Neural cell (in vitro differentiated cells): ENCODE results near the gene RPS24. TPM values are rescaled to one million over a fixed set of nuclear protein-coding genes. Genes with fewer than 3 reads are reported as not detected.

Experiments
- H2AFZ ChIP-seq: fragments of 200-600, 300-800 bp; sonication (generic), shearing (Covaris generic); 2 replicates; pipeline ENCODE4 v1.6.0; 2014; ENCODE audit warnings: low read depth, mild to moderate bottlenecking, antibody characterized with exemption, low read length, moderate library complexity
- H3F3A ChIP-seq: fragments of 200-600 bp; shearing (Covaris generic); 2 replicates; pipeline ENCODE4 v1.6.1; 2016; ENCODE audit warnings: mild to moderate bottlenecking, moderate library complexity, mixed read lengths, antibody characterized with exemption, low read length; ENCODE audit not compliant: insufficient read depth, poor library complexity, severe bottlenecking
- H3K27ac ChIP-seq: fragments of 200-600, 300-800 bp; sonication (generic), shearing (Covaris generic); 2 replicates; pipeline ENCODE4 v1.5.1; 2014; ENCODE audit warnings: mild to moderate bottlenecking, low read length, moderate library complexity
- H3K27me3 ChIP-seq: fragments of 300-800, 200-600 bp; sonication (generic), shearing (Covaris generic); 2 replicates; pipeline ENCODE4 v1.6.0; 2014; ENCODE audit warnings: mild to moderate bottlenecking, low read depth, low read length, moderate library complexity; ENCODE audit not compliant: insufficient read depth
- H3K36me3 ChIP-seq: fragments of 300-800, 200-600 bp; sonication (generic), shearing (Covaris generic); 2 replicates; pipeline ENCODE4 v1.5.1; 2014; ENCODE audit warnings: mild to moderate bottlenecking, antibody characterized with exemption, low read length, moderate library complexity; ENCODE audit not compliant: insufficient read depth
- H3K4me2 ChIP-seq: fragments of 300-800, 200-600 bp; sonication (generic), shearing (Covaris generic); 2 replicates; pipeline ENCODE4 v1.6.0; 2014; ENCODE audit warnings: mild to moderate bottlenecking, low read length
- H3K4me3 ChIP-seq: fragments of 300-800, 200-600 bp; sonication (generic), shearing (Covaris generic); 2 replicates; pipeline ENCODE4 v1.5.1; 2014; ENCODE audit warnings: mild to moderate bottlenecking, low read length, moderate library complexity
- H3K79me2 ChIP-seq: fragments of 200-600 bp; shearing (Covaris generic); replicated peaks from 2 replicates; pipeline ENCODE4 v1.6.0; 2014; ENCODE audit warnings: mild to moderate bottlenecking, low read length, moderate library complexity; ENCODE audit not compliant: insufficient read depth
- H3K9ac ChIP-seq: fragments of 300-800, 200-600 bp; sonication (generic), shearing (Covaris generic); 2 replicates; pipeline ENCODE4 v1.6.1; 2016; ENCODE audit warnings: mild to moderate bottlenecking, low read length, mixed read lengths
- H3K9me2 ChIP-seq: fragments of 200-600 bp; shearing (Covaris generic); 2 replicates; pipeline ENCODE4 v1.6.1; 2016; ENCODE audit warnings: mild to moderate bottlenecking, low read length, mixed read lengths; ENCODE audit not compliant: insufficient read depth
- H3K9me3 ChIP-seq: fragments of 200-600, 300-800 bp; sonication (generic), shearing (Covaris generic); 2 replicates; pipeline ENCODE4 v1.6.1; 2016; ENCODE audit warnings: mild to moderate bottlenecking, mixed run types, low read length, moderate library complexity, mixed read lengths
- H4K20me1 ChIP-seq: fragments of 200-600 bp; shearing (Covaris generic); 2 replicates; pipeline ENCODE4 v1.6.1; 2016; ENCODE audit warnings: mild to moderate bottlenecking, mixed run types; ENCODE audit not compliant: insufficient read depth
- EP300 ChIP-seq: fragments of 450-650 bp; conservative IDR thresholded peaks from 2 replicates; pipeline ENCODE4 v1.6.1; 2014; ENCODE audit warnings: antibody characterized with exemption, mild to moderate bottlenecking, moderate library complexity; ENCODE audit not compliant: poor library complexity, severe bottlenecking
- EZH2 ChIP-seq: fragments of 200-600, 300-800 bp; shearing (Covaris generic), sonication (generic); IDR thresholded peaks from 2 replicates; pipeline ENCODE4 v1.6.1; 2014; ENCODE audit warnings: antibody characterized with exemption, low read length, borderline replicate concordance, mild to moderate bottlenecking; ENCODE audit not compliant: insufficient read depth, poor library complexity, severe bottlenecking
- MXI1 ChIP-seq: fragments of 450-650 bp; conservative IDR thresholded peaks from 2 replicates; pipeline ENCODE4 v1.6.1; 2014; ENCODE audit warnings: antibody characterized with exemption, mild to moderate bottlenecking; ENCODE audit not compliant: poor library complexity, severe bottlenecking
- POLR2AphosphoS5 ChIP-seq: IDR thresholded peaks from 2 replicates; pipeline ENCODE4 v1.6.1; 2012
- RAD21 ChIP-seq: fragments of 450-650 bp; conservative IDR thresholded peaks from 2 replicates; pipeline ENCODE4 v1.6.1; 2014; ENCODE audit warnings: antibody characterized with exemption, mild to moderate bottlenecking, moderate library complexity
- SMC3 ChIP-seq: fragments of 450-650 bp; conservative IDR thresholded peaks from 2 replicates; pipeline ENCODE4 v1.6.1; 2014; ENCODE audit warnings: antibody characterized with exemption, mild to moderate bottlenecking, moderate library complexity; ENCODE audit not compliant: poor library complexity
- TAF1 ChIP-seq: IDR thresholded peaks from 2 replicates; pipeline ENCODE4 v1.6.1; 2012; ENCODE audit warnings: low read depth
- polyA plus RNA-seq: library from polyadenylated mRNA; depleted of rRNA; stranded (reverse); fragments of >200 nt; gene quantifications from 2 replicates; pipeline ENCODE4 v1.2.3, GENCODE V29; 2014
- TF ChIP-seq, protein P1 (sequence below): IDR thresholded peaks from 2 replicates; pipeline ENCODE4 v1.6.1; 2012; ENCODE audit warnings: borderline replicate concordance
- TF ChIP-seq, protein P2 (sequence below): fragments of 450-650 bp; IDR thresholded peaks from 2 replicates; pipeline ENCODE4 v1.5.1; 2014; ENCODE audit warnings: antibody characterized with exemption, mild to moderate bottlenecking, moderate library complexity; ENCODE audit not compliant: poor library complexity, severe bottlenecking

RPS24 gene
- polyA plus RNA-seq, 1 donor from 2014 or later, result 2,734 TPM

DNA sequence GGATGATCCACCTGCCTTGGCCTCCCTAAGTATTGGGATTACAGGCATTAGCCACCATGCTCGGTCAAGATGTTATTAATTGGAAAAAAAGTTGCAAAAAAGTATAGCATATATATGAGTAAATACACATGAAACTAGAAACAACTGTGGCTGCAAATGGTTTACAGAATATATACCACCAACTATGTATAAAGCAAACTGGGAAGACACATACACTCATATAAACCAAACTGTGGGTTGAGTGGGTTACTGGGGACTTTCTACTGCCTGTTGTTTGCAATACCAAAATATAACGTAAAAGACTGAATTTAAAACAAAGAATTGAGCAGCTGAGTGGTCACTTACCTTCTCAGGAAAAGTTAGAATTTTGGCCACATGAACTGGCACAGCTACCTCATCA, 12.5 kb upstream of the RPS24 start:
- no peaks in the 10 kb centered on the region for H4K20me1 ChIP-seq
- H3K4me3 ChIP-seq, result no peak overlapping the region
- TF ChIP-seq, protein P1, sequence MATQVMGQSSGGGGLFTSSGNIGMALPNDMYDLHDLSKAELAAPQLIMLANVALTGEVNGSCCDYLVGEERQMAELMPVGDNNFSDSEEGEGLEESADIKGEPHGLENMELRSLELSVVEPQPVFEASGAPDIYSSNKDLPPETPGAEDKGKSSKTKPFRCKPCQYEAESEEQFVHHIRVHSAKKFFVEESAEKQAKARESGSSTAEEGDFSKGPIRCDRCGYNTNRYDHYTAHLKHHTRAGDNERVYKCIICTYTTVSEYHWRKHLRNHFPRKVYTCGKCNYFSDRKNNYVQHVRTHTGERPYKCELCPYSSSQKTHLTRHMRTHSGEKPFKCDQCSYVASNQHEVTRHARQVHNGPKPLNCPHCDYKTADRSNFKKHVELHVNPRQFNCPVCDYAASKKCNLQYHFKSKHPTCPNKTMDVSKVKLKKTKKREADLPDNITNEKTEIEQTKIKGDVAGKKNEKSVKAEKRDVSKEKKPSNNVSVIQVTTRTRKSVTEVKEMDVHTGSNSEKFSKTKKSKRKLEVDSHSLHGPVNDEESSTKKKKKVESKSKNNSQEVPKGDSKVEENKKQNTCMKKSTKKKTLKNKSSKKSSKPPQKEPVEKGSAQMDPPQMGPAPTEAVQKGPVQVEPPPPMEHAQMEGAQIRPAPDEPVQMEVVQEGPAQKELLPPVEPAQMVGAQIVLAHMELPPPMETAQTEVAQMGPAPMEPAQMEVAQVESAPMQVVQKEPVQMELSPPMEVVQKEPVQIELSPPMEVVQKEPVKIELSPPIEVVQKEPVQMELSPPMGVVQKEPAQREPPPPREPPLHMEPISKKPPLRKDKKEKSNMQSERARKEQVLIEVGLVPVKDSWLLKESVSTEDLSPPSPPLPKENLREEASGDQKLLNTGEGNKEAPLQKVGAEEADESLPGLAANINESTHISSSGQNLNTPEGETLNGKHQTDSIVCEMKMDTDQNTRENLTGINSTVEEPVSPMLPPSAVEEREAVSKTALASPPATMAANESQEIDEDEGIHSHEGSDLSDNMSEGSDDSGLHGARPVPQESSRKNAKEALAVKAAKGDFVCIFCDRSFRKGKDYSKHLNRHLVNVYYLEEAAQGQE, result no peak
- no peak for TF ChIP-seq RAD21
- TF ChIP-seq EZH2, result no peak
- no peak for TF ChIP-seq EP300
- TF ChIP-seq, protein P2, sequence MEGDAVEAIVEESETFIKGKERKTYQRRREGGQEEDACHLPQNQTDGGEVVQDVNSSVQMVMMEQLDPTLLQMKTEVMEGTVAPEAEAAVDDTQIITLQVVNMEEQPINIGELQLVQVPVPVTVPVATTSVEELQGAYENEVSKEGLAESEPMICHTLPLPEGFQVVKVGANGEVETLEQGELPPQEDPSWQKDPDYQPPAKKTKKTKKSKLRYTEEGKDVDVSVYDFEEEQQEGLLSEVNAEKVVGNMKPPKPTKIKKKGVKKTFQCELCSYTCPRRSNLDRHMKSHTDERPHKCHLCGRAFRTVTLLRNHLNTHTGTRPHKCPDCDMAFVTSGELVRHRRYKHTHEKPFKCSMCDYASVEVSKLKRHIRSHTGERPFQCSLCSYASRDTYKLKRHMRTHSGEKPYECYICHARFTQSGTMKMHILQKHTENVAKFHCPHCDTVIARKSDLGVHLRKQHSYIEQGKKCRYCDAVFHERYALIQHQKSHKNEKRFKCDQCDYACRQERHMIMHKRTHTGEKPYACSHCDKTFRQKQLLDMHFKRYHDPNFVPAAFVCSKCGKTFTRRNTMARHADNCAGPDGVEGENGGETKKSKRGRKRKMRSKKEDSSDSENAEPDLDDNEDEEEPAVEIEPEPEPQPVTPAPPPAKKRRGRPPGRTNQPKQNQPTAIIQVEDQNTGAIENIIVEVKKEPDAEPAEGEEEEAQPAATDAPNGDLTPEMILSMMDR, result no peak
- TF ChIP-seq POLR2AphosphoS5, result no peak
- no peak for TF ChIP-seq MXI1
- no peak for TF ChIP-seq SMC3
- TF ChIP-seq TAF1, result no peak
- H3K27me3 ChIP-seq, result no peaks in the 10 kb centered on the region
- H3K36me3 ChIP-seq, result peaks cover 3% of the 10 kb centered on the region
- H3K27ac ChIP-seq, result no peak overlapping the region
- H3K79me2 ChIP-seq, result no peaks in the 10 kb centered on the region
- H2AFZ ChIP-seq, result no peak overlapping the region
- H3K9me2 ChIP-seq, result no peaks in the 10 kb centered on the region
- no peaks in the 10 kb centered on the region for H3F3A ChIP-seq
- H3K9me3 ChIP-seq, result no peaks in the 10 kb centered on the region
- no peak overlapping the region for H3K4me2 ChIP-seq
- H3K9ac ChIP-seq, result no peak overlapping the region

DNA sequence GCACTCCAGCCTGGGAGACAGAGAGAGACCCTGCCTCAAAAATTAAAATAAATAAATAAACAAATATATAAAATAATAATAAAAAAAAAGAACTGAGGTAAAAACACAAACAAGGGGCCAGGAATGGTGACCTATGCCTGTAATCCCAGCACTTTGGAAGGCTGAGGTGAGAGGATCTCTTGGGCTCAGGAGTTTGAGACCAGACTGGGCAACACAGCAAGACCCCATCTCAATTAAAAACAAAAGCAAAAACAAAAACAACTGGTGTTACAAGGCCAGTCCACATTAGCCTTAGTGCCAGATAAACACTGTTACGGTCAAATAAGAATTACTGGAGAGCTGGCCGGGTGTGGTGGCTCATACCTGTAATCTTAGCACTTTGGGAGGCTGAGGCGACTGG, 9.9 kb upstream of the RPS24 start:
- peaks cover 16% of the 10 kb centered on the region for H3K79me2 ChIP-seq
- no peak overlapping the region for H3K27ac ChIP-seq
- no peaks in the 10 kb centered on the region for H3K9me2 ChIP-seq
- H3K36me3 ChIP-seq, result peaks cover 3% of the 10 kb centered on the region
- H3F3A ChIP-seq, result no peaks in the 10 kb centered on the region
- no peaks in the 10 kb centered on the region for H3K9me3 ChIP-seq
- no peak overlapping the region for H3K4me2 ChIP-seq
- H3K27me3 ChIP-seq, result no peaks in the 10 kb centered on the region
- TF ChIP-seq EP300, result no peak
- no peak overlapping the region for H3K9ac ChIP-seq
- H3K4me3 ChIP-seq, result no peak overlapping the region
- H4K20me1 ChIP-seq, result no peaks in the 10 kb centered on the region
- no peak overlapping the region for H2AFZ ChIP-seq

DNA sequence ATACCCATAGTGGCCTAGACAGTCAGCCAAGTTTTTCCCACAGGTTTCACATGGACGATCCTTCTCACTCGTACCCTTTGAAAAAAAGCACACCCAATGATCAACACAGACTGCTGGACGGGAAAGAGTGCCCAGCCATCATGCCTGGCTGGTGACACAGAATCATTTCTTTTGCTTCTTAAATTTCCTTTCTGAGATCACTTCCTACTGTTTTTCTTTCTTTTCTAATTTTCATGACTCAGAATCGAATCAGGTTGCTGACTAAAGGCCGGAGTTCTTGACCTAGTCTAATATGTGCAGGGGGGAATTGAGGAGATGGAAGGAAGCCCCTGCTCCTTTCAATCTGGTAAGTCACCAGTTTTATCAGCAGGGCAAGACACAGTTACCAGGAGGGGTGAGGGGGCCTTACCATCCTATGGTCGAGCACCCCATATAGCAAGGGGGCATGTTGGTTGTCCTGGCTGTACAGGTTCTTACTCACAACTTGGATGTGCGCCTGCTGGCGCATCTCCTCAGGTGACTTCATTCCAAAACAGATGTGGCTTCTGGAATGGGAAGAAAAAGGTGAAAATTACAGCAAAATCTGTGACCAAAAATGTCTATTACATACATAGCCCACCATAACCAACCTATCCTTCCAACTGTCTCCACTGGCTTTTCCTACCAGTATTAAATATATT, 7.8 kb upstream of the RPS24 start:
- Histone ChIP-seq H3F3A (peaks cover 4% of the 10 kb centered on the region), H3K4me3 (no peak overlapping the region), H3K9ac (no peak overlapping the region), H3K4me2 (no peak overlapping the region), H3K36me3 (peaks cover 3% of the 10 kb centered on the region), H3K27ac (no peak overlapping the region), H2AFZ (no peak overlapping the region), H3K9me3 (no peaks in the 10 kb centered on the region), H3K79me2 (peaks cover 22% of the 10 kb centered on the region), H4K20me1 (no peaks in the 10 kb centered on the region), H3K9me2 (no peaks in the 10 kb centered on the region), H3K27me3 (no peaks in the 10 kb centered on the region)
- TF ChIP-seq, protein P2, result no peak
- TF ChIP-seq EP300 (no peak), RAD21 (no peak), MXI1 (no peak), TAF1 (no peak), SMC3 (no peak), POLR2AphosphoS5 (no peak), EZH2 (no peak)
- TF ChIP-seq, protein P1, result no peak
